Measurements from ENCODE around the gene SPATA16.

DNA sequence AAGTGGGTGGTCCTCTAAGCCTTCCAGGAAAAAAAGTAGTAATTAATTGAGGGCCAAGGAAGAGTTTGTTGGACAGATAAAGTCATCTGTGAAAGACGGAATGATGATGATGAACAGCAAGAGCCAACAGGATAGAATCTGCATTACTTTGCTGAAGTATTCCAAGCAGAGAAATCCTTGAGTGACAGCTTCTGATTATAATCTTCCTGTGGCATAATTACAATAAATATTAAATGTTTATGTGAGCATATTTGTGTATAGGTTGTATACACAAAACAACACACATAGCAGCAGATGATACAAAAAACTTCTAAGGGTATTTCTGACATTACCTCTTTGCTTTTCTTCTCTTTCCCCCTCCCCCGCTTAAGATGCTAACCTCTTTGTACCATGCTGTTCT, 147.6 kb downstream of the SPATA16 start:
- TF ChIP-seq EZH2phosphoT487 (IDR thresholded peaks at IDR 0.05; ENCODE audit: unreplicated experiment): no peak
- no peak for TF ChIP-seq CREB1 (CRISPR knock-in tag; IDR thresholded peaks at IDR 0.05; ENCODE audit: low read depth)
- TF ChIP-seq, protein P1, sequence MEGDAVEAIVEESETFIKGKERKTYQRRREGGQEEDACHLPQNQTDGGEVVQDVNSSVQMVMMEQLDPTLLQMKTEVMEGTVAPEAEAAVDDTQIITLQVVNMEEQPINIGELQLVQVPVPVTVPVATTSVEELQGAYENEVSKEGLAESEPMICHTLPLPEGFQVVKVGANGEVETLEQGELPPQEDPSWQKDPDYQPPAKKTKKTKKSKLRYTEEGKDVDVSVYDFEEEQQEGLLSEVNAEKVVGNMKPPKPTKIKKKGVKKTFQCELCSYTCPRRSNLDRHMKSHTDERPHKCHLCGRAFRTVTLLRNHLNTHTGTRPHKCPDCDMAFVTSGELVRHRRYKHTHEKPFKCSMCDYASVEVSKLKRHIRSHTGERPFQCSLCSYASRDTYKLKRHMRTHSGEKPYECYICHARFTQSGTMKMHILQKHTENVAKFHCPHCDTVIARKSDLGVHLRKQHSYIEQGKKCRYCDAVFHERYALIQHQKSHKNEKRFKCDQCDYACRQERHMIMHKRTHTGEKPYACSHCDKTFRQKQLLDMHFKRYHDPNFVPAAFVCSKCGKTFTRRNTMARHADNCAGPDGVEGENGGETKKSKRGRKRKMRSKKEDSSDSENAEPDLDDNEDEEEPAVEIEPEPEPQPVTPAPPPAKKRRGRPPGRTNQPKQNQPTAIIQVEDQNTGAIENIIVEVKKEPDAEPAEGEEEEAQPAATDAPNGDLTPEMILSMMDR (conservative IDR thresholded peaks at IDR 0.05; ENCODE audit: low read depth in 2 of 2): no peak
- no peak for TF ChIP-seq STAT1 (IDR thresholded peaks at IDR 0.05; ENCODE audit: unreplicated experiment)
- no peak; the same call in 1 of the 2 replicates for TF ChIP-seq ZNF462 (CRISPR knock-in tag; IDR thresholded peaks at IDR 0.05)
- no peak for TF ChIP-seq POLR2AphosphoS5 (IDR thresholded peaks at IDR 0.05; ENCODE audit: low read depth)
- TF ChIP-seq EZH2 (IDR thresholded peaks at IDR 0.05; ENCODE audit: low read depth, unreplicated experiment): no peak
